HepG2 (cell line): ENCODE results near the gene PLD1.

ENCODE experiments used
- MXI1 ChIP-seq: IDR thresholded peaks from 3 replicates; pipeline ENCODE4 v1.6.1; 2012; ENCODE audit warnings: low read depth, low read length, inconsistent platforms, borderline replicate concordance
- NCOR1 ChIP-seq: fragments of 200-600 bp; sonication (generic); IDR thresholded peaks from 2 replicates; pipeline ENCODE4 v1.7.0; 2017; ENCODE audit warnings: antibody characterized with exemption, low read length, borderline replicate concordance
- NFIC ChIP-seq: IDR thresholded peaks from 2 replicates; pipeline ENCODE4 v1.6.1; 2012; ENCODE audit warnings: mild to moderate bottlenecking, low read length, inconsistent platforms
- POLR2A ChIP-seq, 2 experiments: IDR thresholded peaks; 2 replicates each; pipeline ENCODE4 v1.6.1; 2011; ENCODE audit warnings: low read depth in 2 of 2, low read length in 2 of 2, mild to moderate bottlenecking in 1 of 2, moderate library complexity in 1 of 2; ENCODE audit not compliant: insufficient read depth in 1 of 2
- YY1 ChIP-seq: IDR thresholded peaks from 2 replicates; pipeline ENCODE4 v1.6.1; 2011; ENCODE audit warnings: low read length, low read depth, moderate library complexity, mild to moderate bottlenecking; ENCODE audit not compliant: insufficient read depth, insufficient replicate concordance
- ZBTB42 ChIP-seq: sonication (generic); formaldehyde crosslinking; IDR thresholded peaks from 2 replicates; pipeline ENCODE4 v1.5.0; 2020; ENCODE audit warnings: mild to moderate bottlenecking, missing genetic modification reagents
- ZNF232 ChIP-seq: sonication (generic); formaldehyde crosslinking; IDR thresholded peaks from 2 replicates; pipeline ENCODE4 v1.4.0; 2020; ENCODE audit warnings: missing genetic modification reagents, borderline replicate concordance
- ZNF501 ChIP-seq: sonication (generic); formaldehyde crosslinking; IDR thresholded peaks from 2 replicates; pipeline ENCODE4 v1.5.1; 2020; ENCODE audit warnings: mild to moderate bottlenecking, moderate library complexity, missing genetic modification reagents
- ZNF644 ChIP-seq: IDR thresholded peaks from 2 replicates; pipeline ENCODE4 v1.6.1; 2016; ENCODE audit warnings: low read depth
- ZZZ3 ChIP-seq: sonication (generic); formaldehyde crosslinking; IDR thresholded peaks from 2 replicates; pipeline ENCODE4 v1.4.0; 2020; ENCODE audit warnings: missing genetic modification reagents, mild to moderate bottlenecking, borderline replicate concordance
- TF ChIP-seq, protein P1 (sequence below): sonication (generic); formaldehyde crosslinking; IDR thresholded peaks from 2 replicates; pipeline ENCODE4 v1.5.0; 2020; ENCODE audit warnings: mild to moderate bottlenecking, missing genetic modification reagents, moderate library complexity

DNA sequence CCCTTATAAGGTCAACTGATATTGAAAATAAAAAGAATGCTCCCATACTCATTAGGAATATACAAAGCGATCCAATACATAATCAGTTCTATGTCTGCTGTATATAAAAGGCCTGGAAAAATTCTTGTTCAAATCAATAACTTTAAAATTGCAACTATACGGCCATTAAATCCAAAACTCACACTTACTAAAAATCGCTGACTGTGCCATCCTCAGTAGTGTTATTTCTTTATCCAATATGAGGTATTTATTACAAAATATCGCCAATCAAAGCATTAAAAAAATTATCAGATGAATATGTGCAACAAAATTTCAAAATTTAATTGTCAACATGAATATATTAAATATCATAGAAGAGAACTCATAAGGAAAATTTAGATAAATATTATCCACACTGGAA is 146.5 kb downstream of the PLD1 start:
- TF ChIP-seq NCOR1 (no peak), ZZZ3 (no peak), YY1 (no peak), POLR2A (IDR thresholded peaks at IDR 0.05; ENCODE audit: insufficient read depth in 1 of 2, low read depth in 2 of 2, low read length in 2 of 2) (no peak), ZBTB42 (CRISPR knock-in tag) (no peak), ZNF232 (CRISPR knock-in tag) (no peak), ZNF501 (CRISPR knock-in tag) (no peak), ZNF644 (CRISPR knock-in tag) (no peak), MXI1 (no peak), NFIC (no peak)
- TF ChIP-seq, protein P1, sequence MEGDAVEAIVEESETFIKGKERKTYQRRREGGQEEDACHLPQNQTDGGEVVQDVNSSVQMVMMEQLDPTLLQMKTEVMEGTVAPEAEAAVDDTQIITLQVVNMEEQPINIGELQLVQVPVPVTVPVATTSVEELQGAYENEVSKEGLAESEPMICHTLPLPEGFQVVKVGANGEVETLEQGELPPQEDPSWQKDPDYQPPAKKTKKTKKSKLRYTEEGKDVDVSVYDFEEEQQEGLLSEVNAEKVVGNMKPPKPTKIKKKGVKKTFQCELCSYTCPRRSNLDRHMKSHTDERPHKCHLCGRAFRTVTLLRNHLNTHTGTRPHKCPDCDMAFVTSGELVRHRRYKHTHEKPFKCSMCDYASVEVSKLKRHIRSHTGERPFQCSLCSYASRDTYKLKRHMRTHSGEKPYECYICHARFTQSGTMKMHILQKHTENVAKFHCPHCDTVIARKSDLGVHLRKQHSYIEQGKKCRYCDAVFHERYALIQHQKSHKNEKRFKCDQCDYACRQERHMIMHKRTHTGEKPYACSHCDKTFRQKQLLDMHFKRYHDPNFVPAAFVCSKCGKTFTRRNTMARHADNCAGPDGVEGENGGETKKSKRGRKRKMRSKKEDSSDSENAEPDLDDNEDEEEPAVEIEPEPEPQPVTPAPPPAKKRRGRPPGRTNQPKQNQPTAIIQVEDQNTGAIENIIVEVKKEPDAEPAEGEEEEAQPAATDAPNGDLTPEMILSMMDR (CRISPR knock-in tag), result no peak
